ENCODE data around the gene KIF14. TPM values are rescaled to one million over a fixed set of nuclear protein-coding genes. Genes with fewer than 3 reads are reported as not detected.

The KIF14 gene
- total and polyA plus RNA-seq, 2 experiments from 2014 or later: 13.3 to 23.2 TPM

DNA sequence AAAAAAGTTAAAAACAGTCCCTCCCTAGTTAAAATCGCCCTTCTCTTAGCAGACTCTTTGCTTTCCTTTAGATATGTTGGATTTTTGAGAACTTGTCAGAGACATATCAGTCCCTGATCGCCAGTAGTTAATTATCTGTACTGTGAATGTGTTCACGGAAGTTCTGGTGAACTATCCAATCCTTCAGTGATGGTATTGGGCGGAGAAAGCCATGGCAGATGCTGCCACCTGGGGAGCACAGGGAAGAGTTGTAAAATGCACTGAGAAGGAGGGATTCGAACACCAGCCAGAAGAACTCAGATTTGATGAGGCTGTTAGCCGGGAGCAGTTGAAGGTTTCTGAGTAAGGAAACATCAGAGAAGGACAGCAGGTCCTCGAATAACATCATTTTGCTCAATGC lies 17.5 kb upstream of the KIF14 start:
- DNase-seq (ENCODE audit: low spot score): no peak
- Mint-ChIP-seq H3K9me3 (no peaks in the 10 kb centered on the region; the same call in 2 of the 3 replicates), H3K4me3 (no peak overlapping the region), H3K27me3 (ENCODE audit: insufficient read depth, low read depth, poor library complexity) (peaks cover 2% of the 10 kb centered on the region), H3K36me3 (ENCODE audit: low read depth) (no peaks in the 10 kb centered on the region), H3K27ac (no peak overlapping the region), H3K4me1 (peaks cover 9% of the 10 kb centered on the region)
- Histone ChIP-seq H3K4me2 (no peak overlapping the region), H2AFZ (no peak overlapping the region), H3K9me2 (ENCODE audit: insufficient read depth) (no peaks in the 10 kb centered on the region), H3K79me2 (replicated peaks; ENCODE audit: insufficient read depth) (no peaks in the 10 kb centered on the region), H3K27ac (ENCODE audit: low read depth) (0 out of 2 replicates have a peak overlapping the region, but pooled peaks have one; percentile 10), H3K4me3 (no peak overlapping the region), H3K36me3 (ENCODE audit: insufficient read depth) (no peaks in the 10 kb centered on the region), H3K27me3 (ENCODE audit: insufficient read depth) (no peaks in the 10 kb centered on the region), H3F3A (replicated peaks; ENCODE audit: low read depth) (no peaks in the 10 kb centered on the region), H3K4me1 (ENCODE audit: insufficient read depth) (no peaks in the 10 kb centered on the region), H4K20me1 (replicated peaks; ENCODE audit: insufficient read depth) (no peaks in the 10 kb centered on the region)
- no peak for TF ChIP-seq JUNB (IDR thresholded peaks at IDR 0.05; ENCODE audit: unreplicated experiment)
- TF ChIP-seq, protein P1, sequence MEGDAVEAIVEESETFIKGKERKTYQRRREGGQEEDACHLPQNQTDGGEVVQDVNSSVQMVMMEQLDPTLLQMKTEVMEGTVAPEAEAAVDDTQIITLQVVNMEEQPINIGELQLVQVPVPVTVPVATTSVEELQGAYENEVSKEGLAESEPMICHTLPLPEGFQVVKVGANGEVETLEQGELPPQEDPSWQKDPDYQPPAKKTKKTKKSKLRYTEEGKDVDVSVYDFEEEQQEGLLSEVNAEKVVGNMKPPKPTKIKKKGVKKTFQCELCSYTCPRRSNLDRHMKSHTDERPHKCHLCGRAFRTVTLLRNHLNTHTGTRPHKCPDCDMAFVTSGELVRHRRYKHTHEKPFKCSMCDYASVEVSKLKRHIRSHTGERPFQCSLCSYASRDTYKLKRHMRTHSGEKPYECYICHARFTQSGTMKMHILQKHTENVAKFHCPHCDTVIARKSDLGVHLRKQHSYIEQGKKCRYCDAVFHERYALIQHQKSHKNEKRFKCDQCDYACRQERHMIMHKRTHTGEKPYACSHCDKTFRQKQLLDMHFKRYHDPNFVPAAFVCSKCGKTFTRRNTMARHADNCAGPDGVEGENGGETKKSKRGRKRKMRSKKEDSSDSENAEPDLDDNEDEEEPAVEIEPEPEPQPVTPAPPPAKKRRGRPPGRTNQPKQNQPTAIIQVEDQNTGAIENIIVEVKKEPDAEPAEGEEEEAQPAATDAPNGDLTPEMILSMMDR (conservative IDR thresholded peaks at IDR 0.05; ENCODE audit: low read depth in 2 of 2): peak in 1 of 2 experiments; percentile 26; a peak in 1 of 4 replicates
- ATAC-seq: no peak

DNA sequence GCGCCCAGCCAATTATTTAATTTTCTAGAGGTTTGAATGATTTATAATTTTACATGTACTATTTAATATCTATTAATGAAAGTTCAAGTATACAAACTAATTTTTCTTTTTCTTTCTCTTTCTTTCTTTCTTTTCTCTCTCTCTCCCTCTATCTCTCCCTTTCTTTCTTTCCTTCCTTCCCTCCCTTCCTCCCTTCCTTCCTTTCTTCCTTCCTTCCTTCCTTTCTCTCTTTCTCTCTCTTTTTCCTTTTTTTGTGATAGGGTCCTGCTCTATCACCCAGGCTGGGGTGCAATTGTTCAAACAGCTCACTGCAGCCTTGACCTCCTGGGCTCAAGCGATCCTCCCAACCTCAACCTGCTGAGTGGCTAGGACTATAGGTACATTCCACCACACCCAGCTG lies 16.1 kb upstream of the KIF14 start:
- H3K4me2 ChIP-seq: no peak overlapping the region
- no peak overlapping the region for H3K4me3 ChIP-seq
- ATAC-seq (no peak), DNase-seq (ENCODE audit: low spot score) (no peak)
- H3K4me3 Mint-ChIP-seq: no peak overlapping the region
- H3K36me3 ChIP-seq (ENCODE audit: insufficient read depth): no peaks in the 10 kb centered on the region
- H2AFZ ChIP-seq: no peak overlapping the region
- H3K36me3 Mint-ChIP-seq (ENCODE audit: low read depth): no peaks in the 10 kb centered on the region
- H3K9me3 Mint-ChIP-seq: no peaks in the 10 kb centered on the region
- H3K9me2 ChIP-seq (ENCODE audit: insufficient read depth): no peaks in the 10 kb centered on the region
- peaks cover 9% of the 10 kb centered on the region for H3K4me1 Mint-ChIP-seq
- peaks cover 2% of the 10 kb centered on the region for H3K27me3 Mint-ChIP-seq (ENCODE audit: insufficient read depth, low read depth, poor library complexity)
- H3K27me3 ChIP-seq (ENCODE audit: insufficient read depth): no peaks in the 10 kb centered on the region
- TF ChIP-seq CREB1 (CRISPR knock-in tag; IDR thresholded peaks at IDR 0.05; ENCODE audit: low read depth) (no peak), EZH2 (IDR thresholded peaks at IDR 0.05; ENCODE audit: low read depth, unreplicated experiment) (no peak), EZH2phosphoT487 (IDR thresholded peaks at IDR 0.05; ENCODE audit: unreplicated experiment) (no peak), STAT1 (IDR thresholded peaks at IDR 0.05; ENCODE audit: unreplicated experiment) (no peak), POLR2AphosphoS5 (IDR thresholded peaks at IDR 0.05; ENCODE audit: low read depth) (no peak)
- TF ChIP-seq, protein P2, sequence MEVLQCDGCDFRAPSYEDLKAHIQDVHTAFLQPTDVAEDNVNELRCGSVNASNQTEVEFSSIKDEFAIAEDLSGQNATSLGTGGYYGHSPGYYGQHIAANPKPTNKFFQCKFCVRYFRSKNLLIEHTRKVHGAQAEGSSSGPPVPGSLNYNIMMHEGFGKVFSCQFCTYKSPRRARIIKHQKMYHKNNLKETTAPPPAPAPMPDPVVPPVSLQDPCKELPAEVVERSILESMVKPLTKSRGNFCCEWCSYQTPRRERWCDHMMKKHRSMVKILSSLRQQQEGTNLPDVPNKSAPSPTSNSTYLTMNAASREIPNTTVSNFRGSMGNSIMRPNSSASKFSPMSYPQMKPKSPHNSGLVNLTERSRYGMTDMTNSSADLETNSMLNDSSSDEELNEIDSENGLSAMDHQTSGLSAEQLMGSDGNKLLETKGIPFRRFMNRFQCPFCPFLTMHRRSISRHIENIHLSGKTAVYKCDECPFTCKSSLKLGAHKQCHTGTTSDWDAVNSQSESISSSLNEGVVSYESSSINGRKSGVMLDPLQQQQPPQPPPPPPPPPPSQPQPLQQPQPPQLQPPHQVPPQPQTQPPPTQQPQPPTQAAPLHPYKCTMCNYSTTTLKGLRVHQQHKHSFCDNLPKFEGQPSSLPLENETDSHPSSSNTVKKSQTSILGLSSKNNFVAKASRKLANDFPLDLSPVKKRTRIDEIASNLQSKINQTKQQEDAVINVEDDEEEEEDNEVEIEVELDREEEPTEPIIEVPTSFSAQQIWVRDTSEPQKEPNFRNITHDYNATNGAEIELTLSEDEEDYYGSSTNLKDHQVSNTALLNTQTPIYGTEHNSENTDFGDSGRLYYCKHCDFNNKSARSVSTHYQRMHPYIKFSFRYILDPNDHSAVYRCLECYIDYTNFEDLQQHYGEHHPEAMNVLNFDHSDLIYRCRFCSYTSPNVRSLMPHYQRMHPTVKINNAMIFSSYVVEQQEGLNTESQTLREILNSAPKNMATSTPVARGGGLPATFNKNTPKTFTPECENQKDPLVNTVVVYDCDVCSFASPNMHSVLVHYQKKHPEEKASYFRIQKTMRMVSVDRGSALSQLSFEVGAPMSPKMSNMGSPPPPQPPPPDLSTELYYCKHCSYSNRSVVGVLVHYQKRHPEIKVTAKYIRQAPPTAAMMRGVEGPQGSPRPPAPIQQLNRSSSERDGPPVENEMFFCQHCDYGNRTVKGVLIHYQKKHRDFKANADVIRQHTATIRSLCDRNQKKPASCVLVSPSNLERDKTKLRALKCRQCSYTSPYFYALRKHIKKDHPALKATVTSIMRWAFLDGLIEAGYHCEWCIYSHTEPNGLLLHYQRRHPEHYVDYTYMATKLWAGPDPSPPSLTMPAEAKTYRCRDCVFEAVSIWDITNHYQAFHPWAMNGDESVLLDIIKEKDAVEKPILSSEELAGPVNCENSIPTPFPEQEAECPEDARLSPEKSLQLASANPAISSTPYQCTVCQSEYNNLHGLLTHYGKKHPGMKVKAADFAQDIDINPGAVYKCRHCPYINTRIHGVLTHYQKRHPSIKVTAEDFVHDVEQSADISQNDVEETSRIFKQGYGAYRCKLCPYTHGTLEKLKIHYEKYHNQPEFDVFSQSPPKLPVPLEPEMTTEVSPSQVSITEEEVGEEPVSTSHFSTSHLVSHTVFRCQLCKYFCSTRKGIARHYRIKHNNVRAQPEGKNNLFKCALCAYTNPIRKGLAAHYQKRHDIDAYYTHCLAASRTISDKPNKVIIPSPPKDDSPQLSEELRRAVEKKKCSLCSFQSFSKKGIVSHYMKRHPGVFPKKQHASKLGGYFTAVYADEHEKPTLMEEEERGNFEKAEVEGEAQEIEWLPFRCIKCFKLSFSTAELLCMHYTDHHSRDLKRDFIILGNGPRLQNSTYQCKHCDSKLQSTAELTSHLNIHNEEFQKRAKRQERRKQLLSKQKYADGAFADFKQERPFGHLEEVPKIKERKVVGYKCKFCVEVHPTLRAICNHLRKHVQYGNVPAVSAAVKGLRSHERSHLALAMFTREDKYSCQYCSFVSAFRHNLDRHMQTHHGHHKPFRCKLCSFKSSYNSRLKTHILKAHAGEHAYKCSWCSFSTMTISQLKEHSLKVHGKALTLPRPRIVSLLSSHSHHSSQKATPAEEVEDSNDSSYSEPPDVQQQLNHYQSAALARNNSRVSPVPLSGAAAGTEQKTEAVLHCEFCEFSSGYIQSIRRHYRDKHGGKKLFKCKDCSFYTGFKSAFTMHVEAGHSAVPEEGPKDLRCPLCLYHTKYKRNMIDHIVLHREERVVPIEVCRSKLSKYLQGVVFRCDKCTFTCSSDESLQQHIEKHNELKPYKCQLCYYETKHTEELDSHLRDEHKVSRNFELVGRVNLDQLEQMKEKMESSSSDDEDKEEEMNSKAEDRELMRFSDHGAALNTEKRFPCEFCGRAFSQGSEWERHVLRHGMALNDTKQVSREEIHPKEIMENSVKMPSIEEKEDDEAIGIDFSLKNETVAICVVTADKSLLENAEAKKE (CRISPR knock-in tag; IDR thresholded peaks at IDR 0.05): no peak
- H3K27ac ChIP-seq (ENCODE audit: low read depth): no peak overlapping the region
- no peaks in the 10 kb centered on the region for H3K4me1 ChIP-seq (ENCODE audit: insufficient read depth)
- H3K79me2 ChIP-seq (replicated peaks; ENCODE audit: insufficient read depth): no peaks in the 10 kb centered on the region
- H3K27ac Mint-ChIP-seq: no peak overlapping the region
- no peaks in the 10 kb centered on the region for H3F3A ChIP-seq (replicated peaks; ENCODE audit: low read depth)
- H4K20me1 ChIP-seq (replicated peaks; ENCODE audit: insufficient read depth): no peaks in the 10 kb centered on the region

Measured in GM23338 (cell line).